Head of caudate nucleus (tissue), 42 donors: ENCODE measurements around the gene LUZP1.
"Not testable (repeated sequence)": the region's sequence is repeated elsewhere in the genome, so short reads cannot be mapped to it uniquely, and the experiment has no call there.

Source experiments
- DNase-seq, 42 donors: peaks; one replicate each; pipeline versions ENCODE4 v3.0.0 to v3.0.0-alpha.2; 2020 to 2021; ENCODE audit warnings: mixed read lengths in 7 of 42
- intact Hi-C: fragments of 100-400 bp; cut with DNase I; formaldehyde crosslinking; loops from one replicate; pipeline ENCODE4 v1.15.0; 2022

LUZP1 gene

GRCh38 chr1:23168445-23169194, at the start of gene LUZP1:
TSS of gene LUZP1 (minus strand) at chr1:23168856.
- intact Hi-C loops: no loop called here
- peak; percentile 87 to 98 (median 95) for DNase-seq

- DNase-seq: peak in 38 of 42 donors; percentile 8 to 78 (median 58)
- intact Hi-C loops: no loop called here
Observed at GRCh38 chr1:23217421-23218115, 48.9 kb upstream of the LUZP1 start, which contains the start of gene HTR1D. TSS of gene HTR1D (minus strand) at chr1:23217502. CDS start at chr1:23194219, 23,283 bp downstream.

- peak in 31 of 42 donors; percentile 5 to 68 (median 32) for DNase-seq
- intact Hi-C loops: no loop called here
Observed at GRCh38 chr1:23216771-23217420, 48.2 kb upstream of the LUZP1 start.

GRCh38 chr1:23215751-23216449, 47.2 kb upstream of the LUZP1 start:
- intact Hi-C loops: no loop called here

GRCh38 chr1:23215291-23215690, 46.6 kb upstream of the LUZP1 start:
- intact Hi-C loops: no loop called here
- DNase-seq: no peak

More at GRCh38 chr1:23215751-23216449, 47.2 kb upstream of the LUZP1 start:
- no peak for DNase-seq

- intact Hi-C loops: no loop called here
- DNase-seq: no peak
Observed at GRCh38 chr1:23214640-23215039, 46.0 kb upstream of the LUZP1 start.

GRCh38 chr1:23211955-23212354, 43.3 kb upstream of the LUZP1 start:
- intact Hi-C loops: no loop called here

GRCh38 chr1:23210963-23211362, 42.3 kb upstream of the LUZP1 start:
- intact Hi-C loops: no loop called here
- no peak for DNase-seq

More at GRCh38 chr1:23211955-23212354, 43.3 kb upstream of the LUZP1 start:
- DNase-seq: no peak

GRCh38 chr1:23210351-23210785, 41.7 kb upstream of the LUZP1 start:
- intact Hi-C loops: no loop called here
- no peak for DNase-seq

- intact Hi-C loops: no loop called here
- no peak for DNase-seq
Observed at GRCh38 chr1:23209770-23210169, 41.1 kb upstream of the LUZP1 start.

- intact Hi-C loops: no loop called here
- no peak for DNase-seq
Observed at GRCh38 chr1:23208527-23208926, 39.9 kb upstream of the LUZP1 start.

GRCh38 chr1:23207733-23208132, 39.1 kb upstream of the LUZP1 start:
- DNase-seq, intact Hi-C loops: not testable (repeated sequence)

- peak in 5 of 42 donors; percentile 2 to 53 (median 38) for DNase-seq
- intact Hi-C loops: no loop called here
Observed at GRCh38 chr1:23202263-23202749, 33.6 kb upstream of the LUZP1 start.

GRCh38 chr1:23200883-23201282, 32.2 kb upstream of the LUZP1 start:
- no peak for DNase-seq
- intact Hi-C loops: no loop called here

GRCh38 chr1:23198373-23198772, 29.7 kb upstream of the LUZP1 start:
- DNase-seq: no peak
- intact Hi-C loops: no loop called here

GRCh38 chr1:23196627-23197328, 28.1 kb upstream of the LUZP1 start:
- intact Hi-C loops: no loop called here
- DNase-seq: no peak

- no peak for DNase-seq
- intact Hi-C loops: no loop called here
Observed at GRCh38 chr1:23194119-23194984, 25.7 kb upstream of the LUZP1 start.
